ENCODE results near the gene GORASP1.

- TF ChIP-seq CTCF (IDR thresholded peaks at IDR 0.05) (no peak), POLR2A (IDR thresholded peaks at IDR 0.05) (no peak)
Observed at GRCh38 chr3:39154280-39155021, 47.0 kb upstream of the GORASP1 start.

All from adrenal gland (tissue), 5 donors.